ENCODE measurements around the gene HSPBAP1.
A peak's percentile ranks its signal among the peaks of the same experiment; 100 is the strongest.
"Not testable (repeated sequence)": the region's sequence is repeated elsewhere in the genome, so short reads cannot be mapped to it uniquely, and the experiment has no call there.

HSPBAP1 gene

GRCh38 chr3:122748347-122748746, 45.3 kb downstream of the HSPBAP1 start:
- TF ChIP-seq JUND (IDR thresholded peaks at IDR 0.05; ENCODE audit: low read depth), result no peak
- in situ Hi-C loops (cut with HindIII; ENCODE audit: low pct_unique_long_range_greater_than_20kb, low sequenced_read_pairs), result no loop called here
- DNase-seq (ENCODE audit: low read depth in 1 of 2, low spot score in 1 of 2), result no peak

GRCh38 chr3:122747295-122747694, 46.3 kb downstream of the HSPBAP1 start:
- DNase-seq (ENCODE audit: low read depth in 1 of 2, low spot score in 1 of 2); in situ Hi-C loops (cut with HindIII; ENCODE audit: low pct_unique_long_range_greater_than_20kb, low sequenced_read_pairs): not testable (repeated sequence)

- in situ Hi-C loops (cut with HindIII; ENCODE audit: low pct_unique_long_range_greater_than_20kb, low sequenced_read_pairs), result no loop called here
- peak in 1 of 2 experiments; percentile 9 for DNase-seq (ENCODE audit: low read depth in 1 of 2, low spot score in 1 of 2)
- TF ChIP-seq JUND (IDR thresholded peaks at IDR 0.05; ENCODE audit: low read depth), result no peak
Measured at GRCh38 chr3:122745369-122746021, 48.1 kb downstream of the HSPBAP1 start.

GRCh38 chr3:122743581-122744120, 50.0 kb downstream of the HSPBAP1 start:
- TF ChIP-seq JUND (IDR thresholded peaks at IDR 0.05; ENCODE audit: low read depth), result no peak
- DNase-seq (ENCODE audit: low read depth in 1 of 2, low spot score in 1 of 2), result no peak
- in situ Hi-C loops (cut with HindIII; ENCODE audit: low pct_unique_long_range_greater_than_20kb, low sequenced_read_pairs), result no loop called here

- in situ Hi-C loops (cut with HindIII; ENCODE audit: low pct_unique_long_range_greater_than_20kb, low sequenced_read_pairs), result no loop called here
- no peak for DNase-seq (ENCODE audit: low read depth in 1 of 2, low spot score in 1 of 2)
- no peak for TF ChIP-seq JUND (IDR thresholded peaks at IDR 0.05; ENCODE audit: low read depth)
Measured at GRCh38 chr3:122742234-122742633, 51.4 kb downstream of the HSPBAP1 start.

- in situ Hi-C loops (cut with HindIII; ENCODE audit: low pct_unique_long_range_greater_than_20kb, low sequenced_read_pairs), result no loop called here
- DNase-seq (ENCODE audit: low read depth in 1 of 2, low spot score in 1 of 2), result no peak
- TF ChIP-seq JUND (IDR thresholded peaks at IDR 0.05; ENCODE audit: low read depth), result no peak
Measured at GRCh38 chr3:122739172-122739571, 54.5 kb downstream of the HSPBAP1 start.

- DNase-seq (ENCODE audit: low read depth in 1 of 2, low spot score in 1 of 2); in situ Hi-C loops (cut with HindIII; ENCODE audit: low pct_unique_long_range_greater_than_20kb, low sequenced_read_pairs): not testable (repeated sequence)
Measured at GRCh38 chr3:122732682-122733525, 60.7 kb downstream of the HSPBAP1 start.

- no peak for TF ChIP-seq JUND (IDR thresholded peaks at IDR 0.05; ENCODE audit: low read depth)
- in situ Hi-C loops (cut with HindIII; ENCODE audit: low pct_unique_long_range_greater_than_20kb, low sequenced_read_pairs), result no loop called here
Measured at GRCh38 chr3:122730240-122730639, 63.4 kb downstream of the HSPBAP1 start.

GRCh38 chr3:122728756-122729514, 64.7 kb downstream of the HSPBAP1 start:
- no peak for TF ChIP-seq JUND (IDR thresholded peaks at IDR 0.05; ENCODE audit: low read depth)
- no peak for DNase-seq (ENCODE audit: low read depth in 1 of 2, low spot score in 1 of 2)
- in situ Hi-C loops (cut with HindIII; ENCODE audit: low pct_unique_long_range_greater_than_20kb, low sequenced_read_pairs), result no loop called here

More at GRCh38 chr3:122730240-122730639, 63.4 kb downstream of the HSPBAP1 start:
- no peak for DNase-seq (ENCODE audit: low read depth in 1 of 2, low spot score in 1 of 2)

GRCh38 chr3:122728186-122728585, 65.4 kb downstream of the HSPBAP1 start:
- no peak for DNase-seq (ENCODE audit: low read depth in 1 of 2, low spot score in 1 of 2)
- no peak for TF ChIP-seq JUND (IDR thresholded peaks at IDR 0.05; ENCODE audit: low read depth)
- in situ Hi-C loops (cut with HindIII; ENCODE audit: low pct_unique_long_range_greater_than_20kb, low sequenced_read_pairs), result no loop called here

- DNase-seq (ENCODE audit: low read depth in 1 of 2, low spot score in 1 of 2), result no peak
- no peak for TF ChIP-seq JUND (IDR thresholded peaks at IDR 0.05; ENCODE audit: low read depth)
- in situ Hi-C loops (cut with HindIII; ENCODE audit: low pct_unique_long_range_greater_than_20kb, low sequenced_read_pairs), result no loop called here
Measured at GRCh38 chr3:122727766-122728165, 65.9 kb downstream of the HSPBAP1 start.

GRCh38 chr3:122727294-122727693, 66.3 kb downstream of the HSPBAP1 start:
- DNase-seq (ENCODE audit: low read depth in 1 of 2, low spot score in 1 of 2), result no peak
- in situ Hi-C loops (cut with HindIII; ENCODE audit: low pct_unique_long_range_greater_than_20kb, low sequenced_read_pairs), result no loop called here
- TF ChIP-seq JUND (IDR thresholded peaks at IDR 0.05; ENCODE audit: low read depth), result no peak
